GM10266 (cell line): Measurements from ENCODE around the gene ZNF407.

Source experiments
- DNase-seq: peaks from one replicate; pipeline ENCODE4 v3.0.0; 2012; ENCODE audit errors: extremely low spot score
- TF ChIP-seq, protein P1 (sequence below): IDR thresholded peaks from 2 replicates; pipeline ENCODE4 v1.5.1; 2012; ENCODE audit warnings: mild to moderate bottlenecking, low read depth; ENCODE audit not compliant: control insufficient read depth, insufficient read depth; ENCODE audit errors: missing control alignments

Gene ZNF407

DNA sequence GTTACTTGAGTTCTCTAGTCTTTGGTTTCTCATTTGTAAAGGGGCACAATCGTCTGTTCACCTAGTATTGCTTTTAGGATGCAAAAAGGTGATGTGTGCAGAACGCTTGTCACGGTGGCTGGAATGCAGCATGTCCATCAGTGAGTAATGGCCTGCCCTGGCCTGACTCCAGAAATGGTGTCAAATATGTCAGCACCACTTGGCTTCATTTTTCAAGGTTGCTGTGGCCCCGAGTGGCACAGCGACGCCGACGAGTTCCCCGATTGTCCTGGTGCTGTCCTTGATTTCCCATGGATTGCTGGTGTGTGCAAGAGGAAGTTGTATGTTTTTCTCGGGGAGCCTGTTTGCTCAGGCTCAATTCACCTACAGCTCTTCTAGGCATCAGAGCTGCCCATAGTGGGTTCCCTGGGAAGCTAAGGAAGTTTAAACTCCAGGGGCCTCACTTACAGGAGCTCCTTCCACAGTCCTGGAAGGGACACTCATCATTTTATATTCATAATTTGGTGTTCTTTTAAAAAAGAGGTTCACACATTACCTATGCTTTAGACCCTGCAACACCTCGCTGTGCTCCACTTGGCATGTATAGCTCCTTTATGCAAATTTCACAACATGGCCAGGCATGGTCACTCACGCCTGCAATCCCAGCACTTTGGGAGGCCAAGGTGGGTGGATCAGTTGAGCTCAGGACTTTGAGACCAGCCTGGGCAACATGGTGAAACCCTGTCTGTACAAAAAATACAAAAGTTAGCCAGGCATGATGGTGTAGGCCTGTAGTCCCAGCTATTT is 25.6 kb upstream of the ZNF407 start:
- DNase-seq = no peak
- TF ChIP-seq, protein P1, sequence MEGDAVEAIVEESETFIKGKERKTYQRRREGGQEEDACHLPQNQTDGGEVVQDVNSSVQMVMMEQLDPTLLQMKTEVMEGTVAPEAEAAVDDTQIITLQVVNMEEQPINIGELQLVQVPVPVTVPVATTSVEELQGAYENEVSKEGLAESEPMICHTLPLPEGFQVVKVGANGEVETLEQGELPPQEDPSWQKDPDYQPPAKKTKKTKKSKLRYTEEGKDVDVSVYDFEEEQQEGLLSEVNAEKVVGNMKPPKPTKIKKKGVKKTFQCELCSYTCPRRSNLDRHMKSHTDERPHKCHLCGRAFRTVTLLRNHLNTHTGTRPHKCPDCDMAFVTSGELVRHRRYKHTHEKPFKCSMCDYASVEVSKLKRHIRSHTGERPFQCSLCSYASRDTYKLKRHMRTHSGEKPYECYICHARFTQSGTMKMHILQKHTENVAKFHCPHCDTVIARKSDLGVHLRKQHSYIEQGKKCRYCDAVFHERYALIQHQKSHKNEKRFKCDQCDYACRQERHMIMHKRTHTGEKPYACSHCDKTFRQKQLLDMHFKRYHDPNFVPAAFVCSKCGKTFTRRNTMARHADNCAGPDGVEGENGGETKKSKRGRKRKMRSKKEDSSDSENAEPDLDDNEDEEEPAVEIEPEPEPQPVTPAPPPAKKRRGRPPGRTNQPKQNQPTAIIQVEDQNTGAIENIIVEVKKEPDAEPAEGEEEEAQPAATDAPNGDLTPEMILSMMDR = no peak

DNA sequence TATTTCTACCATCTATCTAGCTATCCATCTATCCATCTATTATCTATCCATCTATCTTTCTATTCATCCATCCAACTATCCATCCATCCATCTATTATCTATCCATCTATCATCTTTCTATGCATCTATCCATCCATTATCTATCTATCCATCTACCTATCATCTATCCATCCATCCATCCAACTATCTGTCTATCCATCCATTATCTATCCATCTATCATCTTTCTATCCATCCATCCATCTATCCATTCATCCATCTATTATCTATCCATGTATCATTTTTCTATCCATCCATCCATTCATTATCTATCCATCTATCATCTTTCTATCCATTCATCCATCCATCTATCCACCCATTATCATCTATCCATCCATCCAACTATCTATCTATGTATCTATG is 24.6 kb upstream of the ZNF407 start:
- TF ChIP-seq, protein P1 = no peak
- no peak for DNase-seq

DNA sequence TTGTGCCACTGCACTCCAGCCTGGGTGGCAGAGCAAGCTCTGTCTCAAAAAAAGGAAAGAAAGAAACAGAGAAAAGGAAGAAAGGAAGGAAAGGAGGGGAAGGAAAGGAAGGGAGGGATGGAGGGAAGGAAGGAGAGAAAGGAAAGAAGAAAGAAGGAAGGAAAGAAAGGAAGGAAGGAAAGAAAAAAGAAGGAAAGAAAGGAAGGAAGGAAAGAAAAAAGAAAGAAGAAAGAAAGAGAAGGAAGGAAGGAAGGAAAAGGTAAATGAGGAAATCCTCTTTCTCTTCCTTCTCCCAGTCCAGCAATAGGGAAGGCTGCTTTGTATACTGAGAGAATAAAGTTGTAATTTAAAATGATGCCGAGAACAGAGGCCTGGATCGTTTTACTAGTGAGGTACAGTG is 22.8 kb upstream of the ZNF407 start:
- no peak for DNase-seq
- TF ChIP-seq, protein P1 = no peak

DNA sequence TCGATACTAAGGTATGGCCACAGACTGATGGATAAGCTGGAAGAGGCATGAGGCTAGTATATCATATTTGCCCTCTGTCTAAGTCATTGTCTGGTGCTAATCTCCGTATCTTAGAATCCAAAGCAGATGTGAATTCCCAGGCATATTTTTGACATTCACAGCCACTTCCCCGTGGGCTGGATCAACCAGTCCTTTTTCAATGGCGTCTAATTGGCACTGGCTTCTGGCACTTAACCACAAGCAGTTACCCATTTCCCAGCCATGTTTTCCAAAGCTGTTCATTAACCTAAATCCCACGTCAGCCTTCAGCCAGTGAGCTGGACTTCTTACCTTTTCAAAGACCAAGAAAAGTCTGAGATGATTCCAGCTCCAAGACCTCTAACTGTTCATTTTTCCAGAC is 20.7 kb upstream of the ZNF407 start:
- TF ChIP-seq, protein P1 = no peak
- no peak for DNase-seq

DNA sequence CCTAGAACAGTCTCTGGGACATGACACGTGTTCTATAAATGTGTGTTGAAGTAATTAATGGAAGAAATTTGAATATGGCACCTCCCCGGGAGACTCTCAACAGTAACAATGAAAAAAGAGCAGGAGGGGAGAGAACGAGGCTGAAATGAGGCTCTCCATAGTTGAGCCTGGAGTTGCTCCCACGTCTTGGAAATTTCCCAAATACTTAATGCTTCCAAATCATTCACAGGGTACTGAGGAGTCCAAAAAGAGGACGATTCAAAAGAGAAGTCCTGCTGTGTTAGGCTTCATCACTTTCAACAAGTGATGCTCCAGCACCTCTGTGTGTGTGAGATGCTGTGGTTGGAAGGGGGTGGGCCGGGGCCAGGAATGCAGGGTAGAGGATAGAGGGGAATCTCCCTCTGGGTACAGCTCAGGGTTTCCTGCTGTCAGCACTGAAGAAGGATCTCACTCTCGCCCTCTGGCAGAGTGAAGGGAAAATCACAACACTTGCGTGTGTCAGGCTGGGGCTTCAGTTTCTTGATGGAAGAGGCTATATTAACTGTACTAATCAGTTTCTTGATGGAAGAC is 18.1 kb upstream of the ZNF407 start:
- TF ChIP-seq, protein P1 = no peak
- no peak for DNase-seq

DNA sequence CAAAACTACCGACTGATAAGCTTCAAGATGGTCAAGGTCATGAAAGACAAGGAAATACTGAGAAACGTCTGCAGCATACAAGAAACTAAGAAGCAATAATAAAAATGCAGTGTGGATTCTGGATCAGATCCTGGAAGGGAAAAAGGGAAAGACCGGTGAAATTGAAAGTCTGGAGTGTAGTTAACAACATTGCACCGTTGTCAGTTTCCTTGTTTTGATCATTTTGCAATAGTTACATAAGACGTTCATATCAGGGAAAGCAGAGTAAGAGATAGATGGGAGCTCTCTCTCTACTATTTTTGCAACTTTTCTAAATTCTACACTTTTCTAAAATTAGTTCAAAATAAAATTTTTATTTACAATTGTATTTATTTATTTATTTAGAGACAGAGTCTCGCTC is 15.0 kb upstream of the ZNF407 start:
- no peak for DNase-seq
- TF ChIP-seq, protein P1 = no peak

DNA sequence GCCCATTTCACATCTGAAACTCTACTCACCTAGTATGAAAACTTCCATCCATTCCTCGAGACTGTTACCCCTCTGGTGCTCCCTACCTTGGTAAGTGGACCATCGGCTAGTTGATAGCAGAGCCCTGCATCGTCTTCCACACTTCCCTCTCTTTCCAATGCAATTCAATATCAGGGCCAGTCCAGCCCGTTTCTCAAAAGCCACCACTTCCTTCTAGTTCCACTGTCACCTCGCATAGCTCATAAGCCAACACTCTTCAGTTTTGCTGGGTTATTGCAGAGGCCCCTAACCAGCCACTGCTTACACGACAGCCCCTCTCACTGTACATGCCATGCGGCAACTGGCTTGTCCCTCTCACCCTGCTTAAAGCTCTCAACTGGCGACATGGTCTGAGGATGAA is 10.2 kb upstream of the ZNF407 start:
- TF ChIP-seq, protein P1 = no peak
- DNase-seq = no peak
